Brain pericyte (primary cell): ENCODE data around the gene FAM117B.

Experiments used
- DNase-seq: peaks from one replicate; pipeline ENCODE4 v3.0.0-alpha.2; 2012; ENCODE audit warnings: low read depth, low spot score

FAM117B gene

DNA sequence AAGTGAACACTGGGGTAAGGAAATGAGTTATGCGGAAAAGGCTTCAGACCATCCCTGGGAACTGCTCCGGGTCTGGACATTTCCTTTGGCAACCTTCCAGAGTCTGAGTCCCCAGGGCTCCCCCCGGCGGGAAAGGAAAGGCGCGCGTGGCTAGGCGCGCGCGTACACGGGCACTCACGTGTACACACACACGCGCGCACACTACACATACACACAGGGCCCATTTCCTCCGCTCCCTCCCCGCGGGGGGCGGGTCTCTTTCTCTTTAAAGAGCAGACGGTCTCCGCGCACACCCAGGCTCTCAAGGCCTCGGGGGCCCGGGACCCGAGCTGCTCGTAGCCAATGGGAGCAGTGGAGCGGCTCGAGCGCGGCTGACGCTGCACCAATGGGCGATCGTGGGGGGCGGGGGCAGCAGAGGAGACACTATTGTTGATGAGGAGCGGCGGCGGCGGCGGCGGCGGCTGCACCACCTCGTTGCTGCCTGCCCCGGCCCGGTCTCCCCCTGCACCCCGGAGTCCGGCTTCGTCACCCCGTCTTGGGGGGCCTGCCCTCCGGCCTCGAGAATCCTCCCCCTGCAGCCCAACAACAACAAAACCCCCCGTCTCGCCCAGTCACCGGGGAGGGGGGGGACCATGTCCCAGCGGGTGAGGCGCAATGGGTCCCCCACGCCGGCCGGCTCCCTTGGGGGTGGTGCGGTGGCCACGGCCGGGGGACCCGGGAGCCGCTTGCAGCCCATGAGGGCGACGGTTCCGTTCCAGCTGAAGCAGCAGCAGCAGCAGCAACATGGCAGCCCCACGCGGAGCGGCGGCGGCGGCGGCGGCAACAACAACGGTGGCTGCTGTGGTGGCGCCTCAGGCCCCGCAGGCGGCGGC lies at the start of gene FAM117B:
Gene FAM117B, plus strand, starts transcription at position 414 of the 872 bp plus-strand sequence. Its CDS starts 219 bp downstream, at position 633.
- DNase-seq, result peak; percentile 81

GRCh38 chr2:202588647-202589581 lies 45.9 kb upstream of the FAM117B start:
- DNase-seq, result peak; percentile 18

GRCh38 chr2:202589582-202589949 lies 45.2 kb upstream of the FAM117B start:
- DNase-seq, result no peak

- peak; percentile 15 for DNase-seq
Measured at GRCh38 chr2:202592566-202592965, 42.2 kb upstream of the FAM117B start.

GRCh38 chr2:202599105-202599504 lies 35.7 kb upstream of the FAM117B start:
- no peak for DNase-seq

GRCh38 chr2:202599911-202600310 lies 34.9 kb upstream of the FAM117B start:
- no peak for DNase-seq

- no peak for DNase-seq
Measured at GRCh38 chr2:202604699-202605098, 30.1 kb upstream of the FAM117B start.

- no peak for DNase-seq
Measured at GRCh38 chr2:202605174-202605573, 29.6 kb upstream of the FAM117B start.

- no peak for DNase-seq
Measured at GRCh38 chr2:202608142-202608852, 26.5 kb upstream of the FAM117B start.

DNA sequence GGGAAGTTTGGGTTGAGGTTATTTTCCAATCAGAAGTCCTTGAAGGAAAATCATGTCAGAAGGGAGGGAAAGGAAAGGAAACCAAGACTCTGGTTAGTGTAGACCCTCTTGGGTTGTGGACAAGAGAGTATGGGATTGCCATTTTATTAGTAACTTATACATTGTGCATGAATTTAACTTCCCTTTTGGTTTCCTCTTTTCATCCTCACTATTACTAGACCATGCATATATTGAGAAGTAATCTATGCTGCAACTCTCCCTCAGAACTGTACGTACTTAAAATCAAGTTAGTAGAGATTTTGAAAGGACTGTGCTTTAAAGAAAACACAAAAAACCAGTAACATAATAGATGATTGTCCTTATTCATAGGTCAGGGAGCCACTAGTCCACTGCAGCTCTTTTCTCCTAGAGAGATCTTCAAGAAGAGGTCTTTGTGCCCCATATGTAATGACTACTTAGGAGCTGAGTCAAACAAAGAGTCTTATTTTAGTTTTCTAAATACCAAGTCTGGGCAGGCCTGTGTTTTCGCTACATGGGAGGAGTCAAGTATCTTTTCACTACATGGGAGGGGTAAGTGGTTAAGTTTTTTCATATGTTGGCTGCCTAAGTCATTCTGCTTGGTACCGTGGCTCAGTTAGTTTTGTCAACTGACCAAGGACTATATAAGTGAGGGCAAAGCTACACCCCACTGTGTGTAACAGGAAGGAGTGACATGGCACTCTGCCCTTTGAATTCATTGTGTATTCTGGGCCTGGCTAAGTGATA lies 25.2 kb upstream of the FAM117B start:
- DNase-seq, result no peak

DNA sequence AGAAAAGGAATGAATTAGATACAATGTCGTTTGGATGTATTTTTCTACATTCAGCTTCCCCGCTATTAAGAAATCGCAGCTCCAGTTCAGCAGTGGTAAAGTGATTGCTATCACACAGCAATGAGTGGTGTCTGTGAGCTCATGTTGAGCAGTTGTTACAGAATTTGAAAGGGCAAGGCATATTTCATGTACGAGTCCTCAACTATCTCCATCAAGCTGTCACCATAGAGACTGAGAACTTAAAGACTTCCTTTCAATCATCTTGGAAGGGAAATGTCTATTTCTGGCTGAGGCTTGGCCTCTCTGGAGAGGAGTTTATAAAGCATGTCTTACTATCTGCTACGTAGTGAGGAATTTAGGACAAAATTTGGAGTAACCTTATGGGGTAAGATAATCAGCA lies 24.4 kb upstream of the FAM117B start:
- DNase-seq, result no peak

GRCh38 chr2:202612145-202612544 lies 22.6 kb upstream of the FAM117B start:
- DNase-seq, result no peak

DNA sequence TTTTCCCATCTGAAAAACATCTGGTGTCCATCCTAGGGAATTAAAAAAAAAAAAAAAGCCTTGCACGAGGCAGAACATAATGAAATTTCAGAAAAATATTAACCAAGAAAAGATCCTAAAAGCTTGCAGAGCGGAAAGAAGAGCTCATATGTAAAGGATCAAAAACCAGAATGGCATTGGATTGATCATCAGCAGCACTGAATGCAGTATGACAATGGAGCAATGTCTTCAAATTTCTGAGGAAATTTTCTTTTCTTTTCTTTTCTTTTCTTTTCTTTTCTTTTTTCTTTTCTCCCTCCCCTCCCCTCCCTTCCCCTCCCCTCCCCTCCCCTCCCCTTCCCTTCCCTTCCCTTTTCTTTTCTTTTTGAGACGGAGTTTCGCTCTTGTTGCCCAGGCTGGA lies 21.3 kb upstream of the FAM117B start:
- DNase-seq, result no peak

DNA sequence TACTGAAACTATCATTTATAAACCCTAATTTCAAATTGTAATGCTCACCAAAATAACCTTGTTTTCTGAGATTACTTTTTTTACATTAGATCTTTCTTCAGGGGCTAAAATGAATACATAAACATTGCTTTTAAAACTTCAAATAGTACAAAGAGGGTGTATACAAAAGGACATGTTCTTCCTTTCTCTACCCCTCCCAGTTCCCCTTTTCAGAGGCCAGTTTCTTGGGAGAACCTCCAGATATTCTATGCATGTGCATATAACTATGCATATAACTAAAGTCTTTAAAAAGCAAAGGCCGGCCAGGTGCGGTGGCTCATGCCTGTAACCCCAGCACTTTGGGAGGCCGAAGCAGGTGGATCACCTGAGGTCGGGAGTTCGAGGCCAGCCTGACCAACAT lies 10.6 kb upstream of the FAM117B start:
- DNase-seq, result no peak

GRCh38 chr2:202627042-202627441 lies 7.7 kb upstream of the FAM117B start:
- DNase-seq, result no peak

- DNase-seq, result no peak
Measured at GRCh38 chr2:202628646-202629198, 6.0 kb upstream of the FAM117B start.

DNA sequence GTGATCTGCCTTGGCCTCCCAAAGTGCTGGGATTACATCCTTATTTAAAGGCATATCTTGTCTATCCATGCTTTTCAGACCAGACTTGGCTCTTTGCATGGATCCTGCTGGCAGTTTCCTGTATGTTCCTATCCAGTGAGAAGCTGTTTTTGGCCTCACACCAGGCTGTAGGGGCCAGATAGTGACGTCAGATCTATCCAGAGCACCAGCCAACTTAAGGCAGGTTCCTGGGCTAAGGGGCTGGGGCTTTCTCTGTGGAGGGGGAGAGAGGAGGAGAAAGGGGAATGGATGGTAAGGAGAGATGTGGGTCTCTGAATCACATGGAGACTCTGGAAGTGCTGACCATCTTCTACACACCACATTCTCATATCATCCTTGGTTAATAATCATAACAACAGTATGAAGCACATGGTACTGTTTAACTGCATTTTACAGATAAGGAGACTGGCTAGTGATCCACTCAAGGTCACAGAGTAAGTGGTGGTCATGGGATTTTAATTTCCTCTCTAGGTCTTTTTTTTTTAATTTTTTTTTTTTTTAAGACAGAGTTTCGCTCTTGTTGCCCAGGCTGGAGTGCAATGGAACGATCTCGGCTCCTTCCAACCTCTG lies 2.0 kb upstream of the FAM117B start:
- peak; percentile 26 for DNase-seq

- DNase-seq, result no peak
Measured at GRCh38 chr2:202633470-202633869, 1.3 kb upstream of the FAM117B start.

DNA sequence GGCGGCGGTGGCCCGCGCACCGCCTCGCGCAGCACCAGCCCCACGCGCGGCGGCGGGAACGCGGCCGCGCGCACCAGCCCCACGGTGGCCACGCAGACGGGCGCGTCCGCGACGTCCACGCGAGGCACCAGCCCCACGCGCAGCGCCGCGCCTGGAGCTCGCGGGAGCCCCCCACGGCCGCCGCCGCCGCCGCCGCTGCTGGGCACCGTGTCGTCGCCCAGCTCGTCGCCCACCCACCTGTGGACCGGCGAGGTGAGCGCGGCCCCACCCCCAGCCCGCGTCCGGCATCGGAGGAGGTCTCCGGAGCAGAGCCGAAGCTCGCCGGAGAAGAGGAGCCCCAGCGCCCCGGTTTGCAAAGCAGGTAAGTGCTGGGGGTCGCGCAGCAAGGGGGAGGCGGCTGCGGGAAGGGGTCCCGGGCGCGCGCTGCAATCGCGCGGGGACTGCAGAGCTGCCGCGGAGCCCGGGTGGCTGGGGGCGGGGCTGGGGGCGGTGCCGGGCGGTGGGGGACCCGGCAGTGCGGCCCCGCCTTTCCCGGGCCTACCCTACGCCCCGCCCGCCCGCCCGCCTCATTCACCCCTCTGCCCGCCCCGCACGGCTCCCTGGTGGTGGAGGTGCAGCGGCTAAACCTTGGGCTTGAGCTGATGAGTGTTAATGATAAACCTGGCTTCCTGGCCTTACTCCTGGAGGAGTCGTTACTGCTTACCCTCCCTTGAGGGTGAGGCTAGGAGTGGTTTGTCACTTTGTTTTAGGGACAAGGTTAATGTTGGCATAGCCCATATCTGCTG lies 851 bp downstream of the FAM117B start:
- no peak for DNase-seq

DNA sequence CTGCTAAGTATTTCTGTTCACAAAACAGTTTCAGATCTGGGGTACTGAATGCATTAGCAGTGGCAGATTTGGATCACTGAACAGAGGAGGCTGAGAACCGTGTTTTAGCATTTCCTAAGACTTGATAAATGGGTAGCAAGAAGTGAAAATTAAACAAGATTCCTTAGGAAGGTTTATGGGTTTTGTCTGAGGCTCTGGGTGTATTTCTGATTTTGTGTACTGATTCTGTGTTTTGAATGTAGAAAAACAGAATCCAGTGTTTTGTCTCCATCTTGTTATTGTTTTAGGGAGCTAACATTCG lies 1.4 kb downstream of the FAM117B start:
- DNase-seq, result no peak
